Endothelial cell of umbilical vein (primary cell): Measurements from ENCODE around the gene IL36B. TPM values are rescaled to one million over a fixed set of nuclear protein-coding genes. Genes with fewer than 3 reads are reported as not detected.

Experiments
- BruUV-seq: library from RNA; stranded (reverse); fragments of 400-500 nt; replicated peaks from 2 replicates; lab custom pipeline; 2021; lab: Mats Ljungman, UMichigan
- CTCF ChIA-PET: fragments of 300-600, 350-600 bp; sonication (Branson Sonifier 250); formaldehyde crosslinking; loops from one replicate; lab custom pipeline; 2021; ENCODE audit warnings: antibody characterized with exemption, inconsistent platforms; lab: Charles Lee
- POLR2A ChIA-PET: fragments of 300-600, 350-600 bp; sonication (Branson Sonifier 250); formaldehyde crosslinking; loops from one replicate; lab custom pipeline; 2021; ENCODE audit warnings: antibody characterized with exemption, inconsistent platforms; lab: Charles Lee
- DNase-seq: peaks from one replicate; pipeline ENCODE4 v3.0.0-alpha.2; 2011; ENCODE audit warnings: low read depth, low spot score
- FAIRE-seq: peaks from 2 replicates; lab custom pipeline; 2011; peaks lifted over from hg19 to GRCh38; lab: Jason Lieb, UNC
- H2AFZ ChIP-seq: 2 replicates; pipeline ENCODE4 v1.6.0; 2012; ENCODE audit warnings: low read depth, low read length, control low read depth, inconsistent platforms
- H3K27ac ChIP-seq: 2 replicates; pipeline ENCODE4 v1.5.1; 2011; ENCODE audit warnings: low read depth, mild to moderate bottlenecking, control low read depth, low read length, moderate library complexity; ENCODE audit not compliant: insufficient read depth
- H3K27me3 ChIP-seq, 2 experiments: 2 replicates each; pipeline versions ENCODE4 v1.6.0 to v1.6.1; 2011; ENCODE audit warnings: low read length in 2 of 2, mixed read lengths in 1 of 2; ENCODE audit not compliant: control insufficient read depth in 2 of 2, insufficient read depth in 2 of 2
- H3K36me3 ChIP-seq, 2 experiments: 2 replicates in 1 of 2; 3 replicates in 1 of 2; pipeline ENCODE4 v1.5.1; 2011; ENCODE audit warnings: low read length in 2 of 2, mild to moderate bottlenecking in 1 of 2, moderate library complexity in 1 of 2; ENCODE audit not compliant: control insufficient read depth in 2 of 2, insufficient read depth in 2 of 2; ENCODE audit errors: extremely low read depth in 1 of 2
- H3K4me1 ChIP-seq: 3 replicates; pipeline ENCODE4 v1.5.1; 2011; ENCODE audit warnings: mild to moderate bottlenecking, low read length; ENCODE audit not compliant: control insufficient read depth, insufficient read depth; ENCODE audit errors: extremely low read depth
- H3K4me2 ChIP-seq: 2 replicates; pipeline ENCODE4 v1.6.1; 2011; ENCODE audit warnings: low read length, control low read depth, mixed read lengths; ENCODE audit not compliant: insufficient read depth
- H3K4me3 ChIP-seq, 3 experiments: fragments of 200-600 bp in 1 of 3; sonication (generic), shearing (Covaris generic) in 1 of 3; replicated peaks in 1 of 3; 2 replicates each; pipeline ENCODE4 v1.5.1; 2011 to 2016; ENCODE audit warnings: control low read depth in 3 of 3, low read length in 3 of 3, mild to moderate bottlenecking in 2 of 3, inconsistent platforms in 1 of 3, low read depth in 1 of 3, moderate library complexity in 1 of 3; ENCODE audit not compliant: insufficient read depth in 1 of 3
- H3K79me2 ChIP-seq: 2 replicates; pipeline ENCODE4 v1.6.0; 2012; ENCODE audit warnings: low read length, inconsistent platforms; ENCODE audit not compliant: control insufficient read depth, insufficient read depth
- H3K9ac ChIP-seq: replicated peaks from 2 replicates; pipeline ENCODE3; 2011; ENCODE audit warnings: low read length, control low read depth; ENCODE audit not compliant: insufficient read depth; ENCODE audit errors: extremely low read depth
- H3K9me1 ChIP-seq: replicated peaks from 3 replicates; pipeline ENCODE4 v1.6.0; 2011; ENCODE audit warnings: mild to moderate bottlenecking, low read length; ENCODE audit not compliant: control insufficient read depth, insufficient read depth; ENCODE audit errors: extremely low read depth
- H3K9me3 ChIP-seq: replicated peaks from 2 replicates; pipeline ENCODE4 v1.5.1; 2012; ENCODE audit warnings: low read length, inconsistent platforms; ENCODE audit not compliant: control insufficient read depth, insufficient read depth
- H4K20me1 ChIP-seq: replicated peaks from 2 replicates; pipeline ENCODE3; 2011; ENCODE audit warnings: mild to moderate bottlenecking, low read length; ENCODE audit not compliant: control insufficient read depth, insufficient read depth; ENCODE audit errors: extremely low read depth
- EZH2 ChIP-seq: IDR thresholded peaks from 2 replicates; pipeline ENCODE4 v1.6.1; 2012; ENCODE audit warnings: borderline replicate concordance, low read depth, mild to moderate bottlenecking, moderate library complexity, low read length, inconsistent platforms; ENCODE audit not compliant: severe bottlenecking
- FOS ChIP-seq: IDR thresholded peaks from 2 replicates; pipeline ENCODE4 v1.6.1; 2011; ENCODE audit warnings: mild to moderate bottlenecking, low read length, moderate library complexity, borderline replicate concordance; ENCODE audit not compliant: insufficient read depth
- GATA2 ChIP-seq: IDR thresholded peaks from 2 replicates; pipeline ENCODE4 v1.7.0; 2011; ENCODE audit warnings: low read depth, mild to moderate bottlenecking, moderate library complexity, mixed read lengths, low read length; ENCODE audit not compliant: insufficient read length, insufficient read depth
- JUN ChIP-seq: IDR thresholded peaks from 2 replicates; pipeline ENCODE4 v1.6.1; 2011; ENCODE audit warnings: borderline replicate concordance, low read depth; ENCODE audit not compliant: insufficient read length, insufficient read depth
- MAX ChIP-seq: IDR thresholded peaks from 2 replicates; pipeline ENCODE4 v1.6.1; 2011; ENCODE audit not compliant: insufficient read depth, insufficient read length
- MYC ChIP-seq: IDR thresholded peaks from one replicate; pipeline ENCODE4 v1.6.1; 2011; ENCODE audit warnings: mild to moderate bottlenecking, low read depth, low read length
- POLR2A ChIP-seq: IDR thresholded peaks from 2 replicates; pipeline ENCODE4 v1.6.1; 2012; ENCODE audit warnings: low read depth, mild to moderate bottlenecking, control low read depth, low read length
- POLR2AphosphoS5 ChIP-seq: IDR thresholded peaks from 2 replicates; pipeline ENCODE4 v1.6.1; 2012; ENCODE audit warnings: low read depth, mild to moderate bottlenecking, control low read depth, low read length, moderate library complexity; ENCODE audit not compliant: insufficient read depth
- dilution Hi-C: fragments of 300-500 bp; cut with MboI; formaldehyde crosslinking; loops from one replicate; pipeline ENCODE4 v1.15.0; 2019; ENCODE audit warnings: low sequenced_read_pairs; ENCODE audit not compliant: extremely low pct_ligation_motif_present
- intact Hi-C: fragments of 100-400 bp; cut with micrococcal nuclease; formaldehyde crosslinking; loops from one replicate; pipeline ENCODE4 v1.10.0; 2022
- polyA plus RNA-seq, 4 experiments: library from polyadenylated mRNA; depleted of rRNA in 3 of 4; stranded (reverse) in 3 of 4; unstranded in 1 of 4; fragments of >200 nt; gene quantifications; 2 replicates each; pipeline versions ENCODE4 v1.2.1 to v1.2.3, GENCODE V29; 2011 to 2012; ENCODE audit warnings: missing spikeins in 1 of 4
- total RNA-seq: library from RNA; stranded (reverse); gene quantifications from 2 replicates; pipeline ENCODE4 v1.2.3, GENCODE V29; 2021
- TF ChIP-seq, protein P1 (sequence below), 2 donors: IDR thresholded peaks; 1 replicate in 1 of 2; 2 replicates in 1 of 2; pipeline ENCODE4 v1.5.1; 2011; ENCODE audit warnings: low read length in 2 of 2, mild to moderate bottlenecking in 2 of 2, moderate library complexity in 2 of 2, control low read depth in 1 of 2, inconsistent platforms in 1 of 2, low read depth in 1 of 2; ENCODE audit not compliant: insufficient read depth in 1 of 2; ENCODE audit errors: extremely low read depth in 1 of 2

The IL36B gene
- total and polyA plus RNA-seq, 2 donors (not counting 3 experiments of a cell fraction or from before 2014, with no cell fraction given), result not detected

- Histone ChIP-seq H3K79me2 (no peaks in the 10 kb centered on the region), H4K20me1 (no peaks in the 10 kb centered on the region), H3K36me3 (no peaks in the 10 kb centered on the region), H3K27me3 (no peaks in the 10 kb centered on the region), H3K4me1 (no peaks in the 10 kb centered on the region), H3K4me3 (no peak overlapping the region), H3K4me2 (no peak overlapping the region), H2AFZ (no peak overlapping the region), H3K9ac (no peak overlapping the region), H3K9me1 (no peaks in the 10 kb centered on the region), H3K27ac (no peak overlapping the region), H3K9me3 (no peaks in the 10 kb centered on the region)
- no peak for DNase-seq
- no TSS peak for BruUV-seq
- ChIA-PET CTCF (interaction anchor here (1.0 kb wide), 1 partner anchor 50 kb away, joined by 3 read pairs; no protein-coding TSS in a partner anchor), POLR2A (no interaction called here)
- no peak for FAIRE-seq
- no peak for TF ChIP-seq JUN
- no peak for TF ChIP-seq MYC
- no peak for TF ChIP-seq EZH2
- TF ChIP-seq MAX, result no peak
- TF ChIP-seq FOS, result no peak
- TF ChIP-seq, protein P1, sequence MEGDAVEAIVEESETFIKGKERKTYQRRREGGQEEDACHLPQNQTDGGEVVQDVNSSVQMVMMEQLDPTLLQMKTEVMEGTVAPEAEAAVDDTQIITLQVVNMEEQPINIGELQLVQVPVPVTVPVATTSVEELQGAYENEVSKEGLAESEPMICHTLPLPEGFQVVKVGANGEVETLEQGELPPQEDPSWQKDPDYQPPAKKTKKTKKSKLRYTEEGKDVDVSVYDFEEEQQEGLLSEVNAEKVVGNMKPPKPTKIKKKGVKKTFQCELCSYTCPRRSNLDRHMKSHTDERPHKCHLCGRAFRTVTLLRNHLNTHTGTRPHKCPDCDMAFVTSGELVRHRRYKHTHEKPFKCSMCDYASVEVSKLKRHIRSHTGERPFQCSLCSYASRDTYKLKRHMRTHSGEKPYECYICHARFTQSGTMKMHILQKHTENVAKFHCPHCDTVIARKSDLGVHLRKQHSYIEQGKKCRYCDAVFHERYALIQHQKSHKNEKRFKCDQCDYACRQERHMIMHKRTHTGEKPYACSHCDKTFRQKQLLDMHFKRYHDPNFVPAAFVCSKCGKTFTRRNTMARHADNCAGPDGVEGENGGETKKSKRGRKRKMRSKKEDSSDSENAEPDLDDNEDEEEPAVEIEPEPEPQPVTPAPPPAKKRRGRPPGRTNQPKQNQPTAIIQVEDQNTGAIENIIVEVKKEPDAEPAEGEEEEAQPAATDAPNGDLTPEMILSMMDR (IDR thresholded peaks at IDR 0.05; ENCODE audit: extremely low read depth in 1 of 2, insufficient read depth in 1 of 2, low read depth in 1 of 2, low read length in 2 of 2), result no peak
- TF ChIP-seq POLR2A, result no peak
- no peak for TF ChIP-seq POLR2AphosphoS5
- TF ChIP-seq GATA2, result no peak
- intact Hi-C loops, result no loop called here
- dilution Hi-C loops, result no loop called here
Measured at GRCh38 chr2:113092864-113093612, 40.4 kb upstream of the IL36B start.
